GM19239 (cell line): ENCODE measurements around the gene SLC18A2.
"Not testable (repeated sequence)": the region's sequence is repeated elsewhere in the genome, so short reads cannot be mapped to it uniquely, and the experiment has no call there.

Experiments used
- DNase-seq: peaks from one replicate; pipeline ENCODE4 v3.0.0; 2011; ENCODE audit warnings: low spot score; ENCODE audit not compliant: insufficient read length
- FAIRE-seq: peaks from 2 replicates; lab custom pipeline; 2011; peaks lifted over from hg19 to GRCh38; lab: Jason Lieb, UNC

Gene SLC18A2

GRCh38 chr10:117300671-117301070, 59.8 kb downstream of the SLC18A2 start:
- no peak for FAIRE-seq
- no peak for DNase-seq

GRCh38 chr10:117303451-117303850, 62.5 kb downstream of the SLC18A2 start:
- not testable (repeated sequence) for FAIRE-seq, DNase-seq

DNA sequence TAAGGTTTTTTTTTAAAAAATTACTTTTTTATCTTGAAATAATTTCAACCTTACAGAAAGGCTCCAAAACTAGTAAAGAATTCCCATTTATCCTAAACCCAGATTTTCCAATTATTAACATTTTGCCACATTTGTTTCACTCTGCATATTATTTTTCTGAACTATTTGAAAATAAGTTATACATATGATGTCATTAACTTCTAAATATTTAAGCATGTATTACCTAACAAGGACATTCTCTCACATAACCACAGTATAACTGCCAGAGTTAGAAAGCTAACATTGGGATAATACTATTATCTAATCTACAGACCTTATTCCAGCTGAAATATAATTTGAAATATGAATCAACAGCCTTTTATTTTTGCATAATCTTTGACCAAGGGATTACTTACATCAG, 65.8 kb downstream of the SLC18A2 start:
- peak; percentile 14 for FAIRE-seq

GRCh38 chr10:117311261-117311660, 70.3 kb downstream of the SLC18A2 start:
- FAIRE-seq: no peak

More for the DNA sequence above, 65.8 kb downstream of the SLC18A2 start:
- no peak for DNase-seq

GRCh38 chr10:117312430-117312829, 71.5 kb downstream of the SLC18A2 start:
- DNase-seq (no peak), FAIRE-seq (peak; percentile 33)

More at GRCh38 chr10:117311261-117311660, 70.3 kb downstream of the SLC18A2 start:
- no peak for DNase-seq

GRCh38 chr10:117313641-117314040, 72.7 kb downstream of the SLC18A2 start:
- DNase-seq (no peak), FAIRE-seq (no peak)

- DNase-seq (no peak), FAIRE-seq (peak; percentile 23)
Measured at GRCh38 chr10:117316701-117317100, 75.8 kb downstream of the SLC18A2 start.

DNA sequence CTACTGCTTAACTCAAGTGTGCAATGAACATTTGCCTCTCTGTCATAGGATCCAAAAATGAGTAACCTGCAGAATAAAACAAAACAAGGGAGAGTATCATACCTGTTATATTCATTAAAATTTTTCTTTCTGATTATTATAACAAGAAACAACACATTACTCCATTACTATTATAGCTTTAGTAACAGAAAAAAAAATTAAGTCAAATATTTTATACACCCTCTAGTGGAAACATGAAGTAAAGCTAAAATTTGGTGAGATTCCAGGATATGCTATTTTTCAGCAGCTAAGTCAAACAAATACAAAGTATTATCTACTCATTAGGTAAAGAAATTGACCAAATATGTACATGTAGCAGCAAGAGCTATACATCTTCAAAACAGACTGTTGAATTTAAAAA, 78.0 kb downstream of the SLC18A2 start:
- FAIRE-seq (no peak), DNase-seq (no peak)

GRCh38 chr10:117320050-117320665, 79.2 kb downstream of the SLC18A2 start:
- FAIRE-seq (peak; percentile 71), DNase-seq (no peak)

GRCh38 chr10:117322260-117322659, 81.3 kb downstream of the SLC18A2 start:
- DNase-seq (no peak), FAIRE-seq (peak; percentile 55)

GRCh38 chr10:117324367-117324766, 83.5 kb downstream of the SLC18A2 start:
- FAIRE-seq (no peak), DNase-seq (no peak)

DNA sequence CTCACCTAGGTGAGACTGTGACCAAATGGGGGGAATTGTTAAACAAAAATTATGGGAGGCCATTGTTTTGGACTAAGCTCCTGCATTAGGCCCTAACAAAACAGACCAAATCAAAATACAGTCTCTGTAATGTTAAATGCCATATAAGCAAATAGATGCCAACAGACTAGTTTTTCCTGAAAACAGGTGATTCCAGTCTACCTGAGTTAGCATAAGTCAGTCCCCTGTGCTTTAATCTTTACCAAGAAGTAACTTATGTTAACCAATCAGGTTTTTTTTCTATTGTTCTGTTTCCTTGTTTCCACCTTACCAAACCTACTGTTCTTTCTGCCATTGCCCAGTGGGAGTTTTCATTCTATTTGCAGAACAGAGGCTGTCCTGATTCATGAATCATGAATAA, 86.3 kb downstream of the SLC18A2 start:
- DNase-seq (no peak), FAIRE-seq (no peak)
